Skeletal muscle cell (primary cell): ENCODE measurements around the gene RANBP1.

Experiments
- DNase-seq: peaks from one replicate; pipeline ENCODE4 v3.0.0-alpha.2; 2010; ENCODE audit warnings: low read depth
- H3K4me3 ChIP-seq: 2 replicates; pipeline ENCODE4 v1.5.1; 2011; ENCODE audit warnings: low read depth, mild to moderate bottlenecking, control low read depth, low read length, moderate library complexity

RANBP1 gene

GRCh38 chr22:20087319-20088262 lies 28.3 kb upstream of the RANBP1 start:
- DNase-seq, result no peak
- no peak overlapping the region for H3K4me3 ChIP-seq

- no peak for DNase-seq
- H3K4me3 ChIP-seq, result no peak overlapping the region
Measured at GRCh38 chr22:20088263-20088648, 27.6 kb upstream of the RANBP1 start.

GRCh38 chr22:20089226-20089976 lies 26.5 kb upstream of the RANBP1 start:
- DNase-seq, result no peak

GRCh38 chr22:20089977-20090729 lies 25.8 kb upstream of the RANBP1 start:
- DNase-seq, result peak; percentile 22
- no peak overlapping the region for H3K4me3 ChIP-seq

More at GRCh38 chr22:20089226-20089976, 26.5 kb upstream of the RANBP1 start:
- H3K4me3 ChIP-seq, result no peak overlapping the region

GRCh38 chr22:20090730-20091240 lies 25.1 kb upstream of the RANBP1 start:
- no peak for DNase-seq
- no peak overlapping the region for H3K4me3 ChIP-seq

GRCh38 chr22:20091690-20092476 lies 24.0 kb upstream of the RANBP1 start:
- no peak overlapping the region for H3K4me3 ChIP-seq
- DNase-seq, result no peak

- H3K4me3 ChIP-seq, result no peak overlapping the region
- DNase-seq, result no peak
Measured at GRCh38 chr22:20092477-20092854, 23.4 kb upstream of the RANBP1 start.

GRCh38 chr22:20093418-20094196 lies 22.3 kb upstream of the RANBP1 start:
- no peak overlapping the region for H3K4me3 ChIP-seq
- DNase-seq, result no peak

GRCh38 chr22:20094197-20094807 lies 21.6 kb upstream of the RANBP1 start:
- H3K4me3 ChIP-seq, result no peak overlapping the region
- no peak for DNase-seq

GRCh38 chr22:20095521-20095920 lies 20.4 kb upstream of the RANBP1 start:
- no peak for DNase-seq
- H3K4me3 ChIP-seq, result no peak overlapping the region

- H3K4me3 ChIP-seq, result no peak overlapping the region
- no peak for DNase-seq
Measured at GRCh38 chr22:20096574-20097420, 19.1 kb upstream of the RANBP1 start.

GRCh38 chr22:20099099-20099711 lies 16.7 kb upstream of the RANBP1 start:
- no peak overlapping the region for H3K4me3 ChIP-seq
- DNase-seq, result no peak

GRCh38 chr22:20101638-20102037 lies 14.3 kb upstream of the RANBP1 start:
- no peak for DNase-seq
- no peak overlapping the region for H3K4me3 ChIP-seq

- no peak for DNase-seq
- no peak overlapping the region for H3K4me3 ChIP-seq
Measured at GRCh38 chr22:20102203-20102780, 13.6 kb upstream of the RANBP1 start.

GRCh38 chr22:20105456-20106204 lies 10.3 kb upstream of the RANBP1 start:
- no peak overlapping the region for H3K4me3 ChIP-seq
- no peak for DNase-seq
